Astrocyte (in vitro differentiated cells and primary cell): ENCODE results near the gene DOCK2. TPM values are rescaled to one million over a fixed set of nuclear protein-coding genes. Genes with fewer than 3 reads are reported as not detected.

Experiments
- DNase-seq: peaks from one replicate; pipeline ENCODE4 v3.0.0-alpha.2; 2010; ENCODE audit warnings: low read depth
- FAIRE-seq: peaks from 2 replicates; lab custom pipeline; 2011; peaks lifted over from hg19 to GRCh38; lab: Jason Lieb, UNC
- H2AFZ ChIP-seq: 2 replicates; pipeline ENCODE4 v1.6.0; 2012; ENCODE audit warnings: low read depth, low read length, inconsistent platforms
- H3K27ac ChIP-seq: 2 replicates; pipeline ENCODE4 v1.5.1; 2011; ENCODE audit warnings: low read depth, low read length, inconsistent platforms
- H3K27me3 ChIP-seq: 2 replicates; pipeline ENCODE4 v1.6.0; 2011; ENCODE audit warnings: low read length, inconsistent platforms; ENCODE audit not compliant: insufficient read depth
- H3K36me3 ChIP-seq: 2 replicates; pipeline ENCODE4 v1.5.1; 2011; ENCODE audit warnings: low read length, inconsistent platforms; ENCODE audit not compliant: insufficient read depth
- H3K4me1 ChIP-seq: 2 replicates; pipeline ENCODE4 v1.5.1; 2011; ENCODE audit warnings: low read length, inconsistent platforms; ENCODE audit not compliant: insufficient read depth
- H3K4me2 ChIP-seq: 2 replicates; pipeline ENCODE4 v1.6.0; 2012; ENCODE audit warnings: low read length, inconsistent platforms
- H3K4me3 ChIP-seq: 2 replicates; pipeline ENCODE4 v1.5.1; 2011; ENCODE audit warnings: low read depth, mild to moderate bottlenecking, low read length, inconsistent platforms; ENCODE audit not compliant: insufficient read depth
- H3K79me2 ChIP-seq: 2 replicates; pipeline ENCODE4 v1.6.0; 2012; ENCODE audit warnings: mild to moderate bottlenecking, low read length, inconsistent platforms; ENCODE audit not compliant: insufficient read depth
- H3K9ac ChIP-seq: 2 replicates; pipeline ENCODE4 v1.6.0; 2012; ENCODE audit warnings: mild to moderate bottlenecking, low read length, inconsistent platforms
- H3K9me3 ChIP-seq: 2 replicates; pipeline ENCODE4 v1.5.1; 2012; ENCODE audit warnings: low read depth, mild to moderate bottlenecking, low read length, inconsistent platforms; ENCODE audit not compliant: insufficient read depth
- H4K20me1 ChIP-seq: 2 replicates; pipeline ENCODE4 v1.6.0; 2012; ENCODE audit warnings: low read length, inconsistent platforms; ENCODE audit not compliant: insufficient read depth
- H3K27ac Mint-ChIP-seq: one replicate; pipeline ENCODE4 v1.8.0; 2021; ENCODE audit warnings: mild to moderate bottlenecking, mixed read lengths; ENCODE audit not compliant: unreplicated experiment
- H3K27me3 Mint-ChIP-seq: one replicate; pipeline ENCODE4 v1.8.0; 2021; ENCODE audit warnings: low read depth, mixed read lengths; ENCODE audit not compliant: unreplicated experiment
- H3K36me3 Mint-ChIP-seq: one replicate; pipeline ENCODE4 v1.8.0; 2021; ENCODE audit warnings: low read depth, mixed read lengths; ENCODE audit not compliant: unreplicated experiment
- H3K4me1 Mint-ChIP-seq: one replicate; pipeline ENCODE4 v1.8.0; 2021; ENCODE audit warnings: low read depth, mixed read lengths; ENCODE audit not compliant: unreplicated experiment
- H3K4me3 Mint-ChIP-seq: one replicate; pipeline ENCODE4 v1.8.0; 2021; ENCODE audit warnings: mild to moderate bottlenecking, moderate library complexity, mixed read lengths; ENCODE audit not compliant: unreplicated experiment
- H3K9me3 Mint-ChIP-seq: one replicate; pipeline ENCODE4 v1.8.0; 2021; ENCODE audit warnings: mild to moderate bottlenecking, mixed read lengths; ENCODE audit not compliant: unreplicated experiment
- EZH2 ChIP-seq: IDR thresholded peaks from 2 replicates; pipeline ENCODE4 v1.6.1; 2012; ENCODE audit warnings: mild to moderate bottlenecking, low read length, inconsistent platforms; ENCODE audit not compliant: insufficient read depth
- total RNA-seq: library from RNA; stranded (reverse); gene quantifications from 2 replicates; pipeline ENCODE4 v1.2.1, GENCODE V29; 2021
- TF ChIP-seq, protein P1 (sequence below): IDR thresholded peaks from 2 replicates; pipeline ENCODE4 v1.5.1; 2011; ENCODE audit warnings: low read depth, mild to moderate bottlenecking, inconsistent platforms, low read length, moderate library complexity; ENCODE audit not compliant: insufficient read depth

The DOCK2 gene
- total RNA-seq, 1 donor from 2014 or later = 0.66 TPM

DNA sequence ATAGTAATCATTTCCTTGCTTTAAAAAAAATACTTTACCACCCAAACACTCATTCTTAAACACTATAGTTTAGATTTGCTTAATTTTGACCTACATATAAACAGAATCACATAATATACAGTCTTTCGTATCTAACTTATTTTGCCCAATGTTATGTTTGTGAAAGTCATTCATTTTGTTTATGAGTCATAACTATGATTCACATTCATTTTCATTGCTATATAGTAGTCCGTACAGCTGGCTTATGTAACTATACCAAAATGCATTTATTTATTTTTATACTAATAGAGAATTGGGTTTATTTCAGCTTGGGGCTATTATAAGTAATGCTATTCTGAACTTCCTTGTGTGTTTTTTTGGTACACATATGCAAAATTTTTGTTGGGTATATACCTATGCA, 434.7 kb downstream of the DOCK2 start:
- Histone ChIP-seq H3K4me1 (no peaks in the 10 kb centered on the region), H3K27me3 (no peaks in the 10 kb centered on the region), H3K79me2 (no peaks in the 10 kb centered on the region), H3K9me3 (no peaks in the 10 kb centered on the region), H4K20me1 (no peaks in the 10 kb centered on the region), H3K4me2 (no peak overlapping the region), H3K9ac (no peak overlapping the region), H2AFZ (no peak overlapping the region), H3K36me3 (no peaks in the 10 kb centered on the region), H3K4me3 (no peak overlapping the region), H3K27ac (no peak overlapping the region)
- H3K4me3 Mint-ChIP-seq = no peak overlapping the region
- no peak for FAIRE-seq
- no peak overlapping the region for H3K27ac Mint-ChIP-seq
- H3K9me3 Mint-ChIP-seq = no peaks in the 10 kb centered on the region
- DNase-seq = no peak
- peaks cover 49% of the 10 kb centered on the region for H3K27me3 Mint-ChIP-seq
- TF ChIP-seq, protein P1, sequence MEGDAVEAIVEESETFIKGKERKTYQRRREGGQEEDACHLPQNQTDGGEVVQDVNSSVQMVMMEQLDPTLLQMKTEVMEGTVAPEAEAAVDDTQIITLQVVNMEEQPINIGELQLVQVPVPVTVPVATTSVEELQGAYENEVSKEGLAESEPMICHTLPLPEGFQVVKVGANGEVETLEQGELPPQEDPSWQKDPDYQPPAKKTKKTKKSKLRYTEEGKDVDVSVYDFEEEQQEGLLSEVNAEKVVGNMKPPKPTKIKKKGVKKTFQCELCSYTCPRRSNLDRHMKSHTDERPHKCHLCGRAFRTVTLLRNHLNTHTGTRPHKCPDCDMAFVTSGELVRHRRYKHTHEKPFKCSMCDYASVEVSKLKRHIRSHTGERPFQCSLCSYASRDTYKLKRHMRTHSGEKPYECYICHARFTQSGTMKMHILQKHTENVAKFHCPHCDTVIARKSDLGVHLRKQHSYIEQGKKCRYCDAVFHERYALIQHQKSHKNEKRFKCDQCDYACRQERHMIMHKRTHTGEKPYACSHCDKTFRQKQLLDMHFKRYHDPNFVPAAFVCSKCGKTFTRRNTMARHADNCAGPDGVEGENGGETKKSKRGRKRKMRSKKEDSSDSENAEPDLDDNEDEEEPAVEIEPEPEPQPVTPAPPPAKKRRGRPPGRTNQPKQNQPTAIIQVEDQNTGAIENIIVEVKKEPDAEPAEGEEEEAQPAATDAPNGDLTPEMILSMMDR = no peak
- TF ChIP-seq EZH2 = no peak
- no peaks in the 10 kb centered on the region for H3K4me1 Mint-ChIP-seq
- no peaks in the 10 kb centered on the region for H3K36me3 Mint-ChIP-seq

DNA sequence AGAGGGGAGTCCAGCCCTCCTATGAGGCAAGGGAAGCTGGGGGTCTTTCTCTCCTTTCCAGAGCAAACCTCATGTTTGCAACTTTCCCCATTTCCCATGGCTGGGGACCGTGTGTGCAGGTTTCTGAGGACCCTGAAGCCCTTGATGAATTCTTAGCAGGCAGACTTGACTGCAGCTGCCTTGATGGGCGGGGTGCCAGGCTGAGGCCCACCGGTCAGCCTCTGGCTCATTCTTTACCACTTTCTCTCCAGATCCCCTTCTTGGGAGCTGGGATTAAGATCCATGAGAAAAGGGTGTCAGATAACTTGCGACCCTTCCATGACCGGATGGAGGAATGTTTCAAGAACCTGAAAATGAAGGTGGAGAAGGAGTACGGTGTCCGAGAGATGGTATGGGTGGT, 438.6 kb downstream of the DOCK2 start:
- Histone ChIP-seq H2AFZ (no peak overlapping the region), H4K20me1 (no peaks in the 10 kb centered on the region), H3K9ac (no peak overlapping the region), H3K4me1 (no peaks in the 10 kb centered on the region), H3K27me3 (no peaks in the 10 kb centered on the region), H3K36me3 (no peaks in the 10 kb centered on the region), H3K9me3 (no peaks in the 10 kb centered on the region), H3K4me3 (no peak overlapping the region), H3K4me2 (no peak overlapping the region), H3K79me2 (no peaks in the 10 kb centered on the region), H3K27ac (no peak overlapping the region)
- TF ChIP-seq EZH2 = no peak
- TF ChIP-seq, protein P1 = no peak
- Mint-ChIP-seq H3K27me3 (peaks cover 53% of the 10 kb centered on the region), H3K4me3 (no peak overlapping the region), H3K4me1 (no peaks in the 10 kb centered on the region), H3K36me3 (no peaks in the 10 kb centered on the region), H3K27ac (no peak overlapping the region), H3K9me3 (no peaks in the 10 kb centered on the region)
- DNase-seq (no peak), FAIRE-seq (no peak)

DNA sequence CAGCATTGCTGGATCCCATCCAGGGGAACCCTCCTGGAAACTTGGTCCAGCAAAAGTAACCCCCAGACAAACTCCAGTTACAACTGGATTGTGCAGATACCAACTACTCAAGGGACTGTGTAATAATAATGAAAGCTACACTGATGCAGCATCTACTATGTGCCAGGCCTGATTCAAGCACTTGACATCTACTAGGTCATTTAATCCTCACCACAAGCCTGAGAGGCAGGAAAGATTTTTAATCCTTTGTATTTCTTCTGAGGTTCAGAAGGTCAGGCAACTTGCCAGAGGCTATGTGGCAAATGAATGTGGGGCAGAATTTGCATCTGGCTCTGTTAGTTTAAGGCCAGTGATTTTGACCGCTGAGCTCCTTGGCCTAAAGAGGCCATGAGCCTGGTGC, 439.1 kb downstream of the DOCK2 start:
- Histone ChIP-seq H4K20me1 (no peaks in the 10 kb centered on the region), H3K9ac (no peak overlapping the region), H3K4me3 (no peak overlapping the region), H3K79me2 (no peaks in the 10 kb centered on the region), H3K36me3 (no peaks in the 10 kb centered on the region), H3K27me3 (no peaks in the 10 kb centered on the region), H3K4me1 (no peaks in the 10 kb centered on the region), H3K27ac (no peak overlapping the region), H3K9me3 (no peaks in the 10 kb centered on the region), H3K4me2 (no peak overlapping the region), H2AFZ (no peak overlapping the region)
- TF ChIP-seq, protein P1 = no peak
- TF ChIP-seq EZH2 = no peak
- FAIRE-seq (no peak), DNase-seq (no peak)
- H3K9me3 Mint-ChIP-seq = no peaks in the 10 kb centered on the region
- no peaks in the 10 kb centered on the region for H3K36me3 Mint-ChIP-seq
- no peak overlapping the region for H3K27ac Mint-ChIP-seq
- peaks cover 55% of the 10 kb centered on the region for H3K27me3 Mint-ChIP-seq
- H3K4me3 Mint-ChIP-seq = no peak overlapping the region
- no peaks in the 10 kb centered on the region for H3K4me1 Mint-ChIP-seq
